ENCODE measurements around the gene SPACA7. TPM values are rescaled to one million over a fixed set of nuclear protein-coding genes. Genes with fewer than 3 reads are reported as not detected.

SPACA7 gene
- polyA plus RNA-seq, 3 donors: not detected

- Mint-ChIP-seq H3K36me3 (no peaks in the 10 kb centered on the region), H3K27me3 (ENCODE audit: low read depth in 3 of 3) (peaks cover 0 to 4% (median 0%) of the 10 kb centered on the region in 3 donors), H3K4me3 (no peak overlapping the region), H3K27ac (no peak overlapping the region), H3K9me3 (peaks cover 26 to 43% (median 36%) of the 10 kb centered on the region in 7 donors), H3K4me1 (no peaks in the 10 kb centered on the region)
- Histone ChIP-seq H3K4me1 (ENCODE audit: control insufficient read depth in 1 of 2, insufficient read depth in 2 of 2, low read length in 2 of 2) (no peaks in the 10 kb centered on the region), H3K27ac (ENCODE audit: low read depth in 1 of 2, low read length in 2 of 2) (no peak overlapping the region), H3K4me3 (replicated peaks in 1 of 3; ENCODE audit: low read depth in 2 of 3, low read length in 3 of 3) (no peak overlapping the region), H3K27me3 (ENCODE audit: control insufficient read depth in 2 of 2, insufficient read depth in 2 of 2, low read length in 2 of 2) (no peaks in the 10 kb centered on the region), H3K9me3 (replicated peaks in 1 of 2; ENCODE audit: control insufficient read depth in 1 of 2, insufficient read depth in 1 of 2, low read length in 2 of 2) (peaks cover 34 to 53% of the 10 kb centered on the region in 2 donors), H3K4me2 (replicated peaks; ENCODE audit: extremely low read depth, low read length, poor library complexity, severe bottlenecking) (no peak overlapping the region), H2AFZ (ENCODE audit: insufficient read depth, low read depth, low read length, poor library complexity, severe bottlenecking) (no peak overlapping the region), H3K79me2 (ENCODE audit: insufficient read depth, low read length) (no peaks in the 10 kb centered on the region), H4K20me1 (ENCODE audit: insufficient read depth, low read length) (no peaks in the 10 kb centered on the region), H3K9ac (ENCODE audit: insufficient read depth, low read length, poor library complexity, severe bottlenecking) (no peak overlapping the region), H3K36me3 (replicated peaks in 1 of 2; ENCODE audit: control insufficient read depth in 1 of 2, insufficient read depth in 2 of 2, low read length in 2 of 2) (no peaks in the 10 kb centered on the region)
- no CpG with 5 or more reads among the region's 1 CpG for WGBS (ENCODE audit: insufficient coverage)
- DNase-seq: no peak
- TF ChIP-seq, protein P1, sequence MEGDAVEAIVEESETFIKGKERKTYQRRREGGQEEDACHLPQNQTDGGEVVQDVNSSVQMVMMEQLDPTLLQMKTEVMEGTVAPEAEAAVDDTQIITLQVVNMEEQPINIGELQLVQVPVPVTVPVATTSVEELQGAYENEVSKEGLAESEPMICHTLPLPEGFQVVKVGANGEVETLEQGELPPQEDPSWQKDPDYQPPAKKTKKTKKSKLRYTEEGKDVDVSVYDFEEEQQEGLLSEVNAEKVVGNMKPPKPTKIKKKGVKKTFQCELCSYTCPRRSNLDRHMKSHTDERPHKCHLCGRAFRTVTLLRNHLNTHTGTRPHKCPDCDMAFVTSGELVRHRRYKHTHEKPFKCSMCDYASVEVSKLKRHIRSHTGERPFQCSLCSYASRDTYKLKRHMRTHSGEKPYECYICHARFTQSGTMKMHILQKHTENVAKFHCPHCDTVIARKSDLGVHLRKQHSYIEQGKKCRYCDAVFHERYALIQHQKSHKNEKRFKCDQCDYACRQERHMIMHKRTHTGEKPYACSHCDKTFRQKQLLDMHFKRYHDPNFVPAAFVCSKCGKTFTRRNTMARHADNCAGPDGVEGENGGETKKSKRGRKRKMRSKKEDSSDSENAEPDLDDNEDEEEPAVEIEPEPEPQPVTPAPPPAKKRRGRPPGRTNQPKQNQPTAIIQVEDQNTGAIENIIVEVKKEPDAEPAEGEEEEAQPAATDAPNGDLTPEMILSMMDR (IDR thresholded peaks at IDR 0.05): no peak
- intact Hi-C loops (cut with micrococcal nuclease): no loop called here
These were observed 40.5 kb downstream of the SPACA7 start for GRCh38 chr13:112416647-112417046.

DNA sequence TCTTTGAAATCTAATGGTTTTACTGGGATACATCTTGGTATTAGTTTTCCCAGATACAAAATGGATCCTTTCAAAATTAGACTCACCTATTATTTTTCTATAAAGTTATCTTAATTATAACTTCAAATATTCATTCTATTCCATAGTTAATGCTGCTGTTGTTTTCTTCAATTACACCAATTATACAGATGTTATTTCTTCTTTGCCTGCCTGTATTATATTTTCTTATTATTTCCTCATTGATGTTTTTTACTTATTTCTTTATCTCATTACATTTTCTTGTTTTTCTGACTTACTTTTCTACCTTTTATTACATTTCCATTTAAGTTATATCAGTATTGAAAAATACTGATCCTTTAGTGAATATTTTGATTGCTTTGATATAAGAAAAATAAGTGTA, 40.9 kb downstream of the SPACA7 start:
- Histone ChIP-seq H3K4me2 (replicated peaks; ENCODE audit: extremely low read depth, low read length, poor library complexity, severe bottlenecking) (no peak overlapping the region), H3K27me3 (ENCODE audit: control insufficient read depth in 2 of 2, insufficient read depth in 2 of 2, low read length in 2 of 2) (no peaks in the 10 kb centered on the region), H3K9me3 (replicated peaks in 1 of 2; ENCODE audit: control insufficient read depth in 1 of 2, insufficient read depth in 1 of 2, low read length in 2 of 2) (peaks cover 34 to 53% of the 10 kb centered on the region in 2 donors), H3K4me1 (ENCODE audit: control insufficient read depth in 1 of 2, insufficient read depth in 2 of 2, low read length in 2 of 2) (no peaks in the 10 kb centered on the region), H3K79me2 (ENCODE audit: insufficient read depth, low read length) (no peaks in the 10 kb centered on the region), H3K9ac (ENCODE audit: insufficient read depth, low read length, poor library complexity, severe bottlenecking) (no peak overlapping the region), H3K27ac (ENCODE audit: low read depth in 1 of 2, low read length in 2 of 2) (no peak overlapping the region), H4K20me1 (ENCODE audit: insufficient read depth, low read length) (no peaks in the 10 kb centered on the region), H3K36me3 (replicated peaks in 1 of 2; ENCODE audit: control insufficient read depth in 1 of 2, insufficient read depth in 2 of 2, low read length in 2 of 2) (no peaks in the 10 kb centered on the region), H3K4me3 (replicated peaks in 1 of 3; ENCODE audit: low read depth in 2 of 3, low read length in 3 of 3) (no peak overlapping the region), H2AFZ (ENCODE audit: insufficient read depth, low read depth, low read length, poor library complexity, severe bottlenecking) (no peak overlapping the region)
- DNase-seq: no peak
- Mint-ChIP-seq H3K9me3 (peaks cover 29 to 43% (median 36%) of the 10 kb centered on the region in 7 donors), H3K36me3 (no peaks in the 10 kb centered on the region), H3K27me3 (ENCODE audit: low read depth in 3 of 3) (peaks cover 0 to 4% (median 0%) of the 10 kb centered on the region in 3 donors), H3K27ac (no peak overlapping the region), H3K4me1 (no peaks in the 10 kb centered on the region), H3K4me3 (no peak overlapping the region)
- intact Hi-C loops (cut with micrococcal nuclease): no loop called here
- TF ChIP-seq, protein P1 (IDR thresholded peaks at IDR 0.05): no peak

Measured in CD14-positive monocyte (primary cell).